ENCODE data around the gene PLXNB2.

PLXNB2 gene, protein sequence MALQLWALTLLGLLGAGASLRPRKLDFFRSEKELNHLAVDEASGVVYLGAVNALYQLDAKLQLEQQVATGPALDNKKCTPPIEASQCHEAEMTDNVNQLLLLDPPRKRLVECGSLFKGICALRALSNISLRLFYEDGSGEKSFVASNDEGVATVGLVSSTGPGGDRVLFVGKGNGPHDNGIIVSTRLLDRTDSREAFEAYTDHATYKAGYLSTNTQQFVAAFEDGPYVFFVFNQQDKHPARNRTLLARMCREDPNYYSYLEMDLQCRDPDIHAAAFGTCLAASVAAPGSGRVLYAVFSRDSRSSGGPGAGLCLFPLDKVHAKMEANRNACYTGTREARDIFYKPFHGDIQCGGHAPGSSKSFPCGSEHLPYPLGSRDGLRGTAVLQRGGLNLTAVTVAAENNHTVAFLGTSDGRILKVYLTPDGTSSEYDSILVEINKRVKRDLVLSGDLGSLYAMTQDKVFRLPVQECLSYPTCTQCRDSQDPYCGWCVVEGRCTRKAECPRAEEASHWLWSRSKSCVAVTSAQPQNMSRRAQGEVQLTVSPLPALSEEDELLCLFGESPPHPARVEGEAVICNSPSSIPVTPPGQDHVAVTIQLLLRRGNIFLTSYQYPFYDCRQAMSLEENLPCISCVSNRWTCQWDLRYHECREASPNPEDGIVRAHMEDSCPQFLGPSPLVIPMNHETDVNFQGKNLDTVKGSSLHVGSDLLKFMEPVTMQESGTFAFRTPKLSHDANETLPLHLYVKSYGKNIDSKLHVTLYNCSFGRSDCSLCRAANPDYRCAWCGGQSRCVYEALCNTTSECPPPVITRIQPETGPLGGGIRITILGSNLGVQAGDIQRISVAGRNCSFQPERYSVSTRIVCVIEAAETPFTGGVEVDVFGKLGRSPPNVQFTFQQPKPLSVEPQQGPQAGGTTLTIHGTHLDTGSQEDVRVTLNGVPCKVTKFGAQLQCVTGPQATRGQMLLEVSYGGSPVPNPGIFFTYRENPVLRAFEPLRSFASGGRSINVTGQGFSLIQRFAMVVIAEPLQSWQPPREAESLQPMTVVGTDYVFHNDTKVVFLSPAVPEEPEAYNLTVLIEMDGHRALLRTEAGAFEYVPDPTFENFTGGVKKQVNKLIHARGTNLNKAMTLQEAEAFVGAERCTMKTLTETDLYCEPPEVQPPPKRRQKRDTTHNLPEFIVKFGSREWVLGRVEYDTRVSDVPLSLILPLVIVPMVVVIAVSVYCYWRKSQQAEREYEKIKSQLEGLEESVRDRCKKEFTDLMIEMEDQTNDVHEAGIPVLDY (N-terminal part only)

DNA sequence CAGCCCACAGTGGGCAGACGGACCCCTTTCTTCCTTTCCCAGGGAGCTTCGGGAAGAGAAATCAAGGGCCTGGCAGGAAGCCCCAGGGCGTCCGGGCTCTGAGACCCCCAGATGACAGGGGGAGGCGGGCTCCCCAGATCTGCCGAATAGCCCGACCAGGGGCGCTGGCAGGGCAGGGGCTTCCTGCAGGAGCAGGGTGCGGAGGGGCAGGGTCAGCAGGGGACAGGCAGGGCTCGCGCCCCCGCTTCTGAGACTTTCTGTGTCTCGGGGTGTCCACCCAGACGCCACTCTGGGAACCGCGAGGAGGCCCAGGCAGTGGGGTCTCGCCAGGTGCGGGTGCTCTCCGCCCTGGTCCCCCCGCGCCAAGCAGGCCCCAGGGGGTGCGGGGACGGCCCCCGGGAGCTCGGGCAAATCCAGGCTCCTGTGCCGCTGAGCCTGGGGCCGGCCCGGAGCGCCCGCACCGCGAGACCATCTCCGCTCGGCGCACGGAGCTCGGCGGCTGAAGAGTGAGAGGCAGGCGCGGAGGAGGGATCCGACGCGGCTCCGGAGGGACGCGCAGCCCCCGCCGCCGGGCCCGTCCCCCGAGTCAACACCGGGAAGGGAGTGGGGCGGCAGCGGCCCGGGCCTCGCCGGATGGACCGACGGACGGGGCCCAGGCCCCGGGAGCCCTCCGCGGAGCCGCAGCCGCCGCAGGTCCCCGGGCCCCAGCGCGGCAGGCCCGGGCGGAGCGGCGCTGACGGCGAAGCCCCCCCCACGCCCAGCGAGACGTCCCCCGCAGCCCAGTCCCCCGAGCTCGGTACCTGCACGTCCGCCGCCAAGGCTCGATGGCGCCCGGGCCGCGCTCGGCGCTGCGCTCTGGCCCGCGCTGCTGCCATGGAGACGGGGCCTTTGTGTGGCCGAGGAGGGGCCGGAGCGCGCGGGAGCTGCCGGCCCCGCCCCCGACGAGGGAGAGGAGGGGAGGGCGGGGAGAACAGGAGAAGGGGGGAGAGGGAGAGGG, at the start of gene PLXNB2:
PLXNB2 (minus strand) TSS at position 894 of the 997 bp plus-strand sequence. CDS start 17,062 bp downstream, outside the sequence.
- DNase-seq (ENCODE audit: insufficient read length, low spot score), result no peak
- peak; percentile 73 for TF ChIP-seq POLR2A (IDR thresholded peaks at IDR 0.05; ENCODE audit: low read depth, low read length)

DNA sequence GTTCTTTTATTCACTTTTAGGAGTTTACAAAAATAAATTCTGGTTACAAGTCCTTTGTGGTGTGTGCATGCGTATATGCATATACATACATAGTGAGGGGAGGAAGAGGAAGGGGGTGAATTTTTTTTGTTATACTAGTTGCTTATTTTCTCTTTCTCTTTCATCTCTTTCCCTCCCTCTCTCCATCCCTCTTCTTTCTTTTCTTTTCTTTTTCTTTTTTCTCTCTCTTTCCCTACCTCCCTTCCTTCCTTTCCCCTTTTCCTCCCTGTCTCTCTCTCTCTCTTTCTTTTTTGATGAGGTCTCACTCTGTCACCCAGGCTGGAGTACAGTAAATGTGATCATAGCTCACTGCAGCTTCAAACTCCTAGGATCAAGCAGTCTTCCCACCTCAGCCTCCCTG, 49.8 kb upstream of the PLXNB2 start:
- no peak for TF ChIP-seq POLR2A (IDR thresholded peaks at IDR 0.05; ENCODE audit: low read depth, low read length)
- FAIRE-seq (no peak), DNase-seq (ENCODE audit: insufficient read length, low spot score) (no peak)

More for the DNA sequence above, at the start of gene PLXNB2:
- no peak for FAIRE-seq

DNA sequence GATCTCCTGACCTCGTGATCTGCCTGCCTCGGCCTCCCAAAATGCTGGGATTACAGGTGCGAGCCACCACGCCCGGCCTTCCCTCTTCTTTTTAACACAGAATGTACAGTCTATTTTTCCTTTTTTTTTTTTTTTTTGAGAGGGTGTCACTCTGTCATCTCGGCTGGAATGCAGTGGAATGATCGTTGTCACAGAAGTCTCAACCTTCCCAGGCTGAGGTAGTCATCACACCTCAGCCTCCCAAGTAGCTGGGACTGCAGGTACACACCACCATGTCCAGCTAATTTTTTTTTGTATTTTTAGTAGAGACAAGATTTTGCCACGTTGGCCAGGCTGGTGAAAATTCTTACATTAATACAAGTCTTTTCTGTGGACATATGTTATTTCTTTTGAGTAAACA, 48.7 kb upstream of the PLXNB2 start:
- no peak for TF ChIP-seq POLR2A (IDR thresholded peaks at IDR 0.05; ENCODE audit: low read depth, low read length)
- FAIRE-seq (no peak), DNase-seq (ENCODE audit: insufficient read length, low spot score) (no peak)

DNA sequence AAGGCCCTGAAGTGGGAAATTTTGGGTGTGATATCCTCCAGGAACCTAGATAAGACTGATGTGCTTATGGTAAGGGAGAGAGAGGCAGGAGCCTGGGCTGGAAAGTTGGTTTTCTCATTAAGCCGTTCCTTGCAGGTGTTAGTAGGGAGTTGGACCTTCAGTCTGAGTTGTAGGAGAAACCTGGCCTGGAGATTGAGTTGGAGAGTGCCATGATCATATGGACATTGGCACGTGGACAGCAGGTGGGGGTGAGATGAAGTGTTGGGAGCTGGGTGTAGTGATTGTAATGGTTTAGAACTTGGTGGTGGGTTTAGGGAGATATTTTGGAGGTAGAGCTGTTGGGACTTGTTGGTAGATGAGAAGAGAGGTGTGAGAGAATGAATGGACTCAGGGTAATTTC, 40.6 kb upstream of the PLXNB2 start:
- no peak for FAIRE-seq
- no peak for TF ChIP-seq POLR2A (IDR thresholded peaks at IDR 0.05; ENCODE audit: low read depth, low read length)
- DNase-seq (ENCODE audit: insufficient read length, low spot score), result no peak

DNA sequence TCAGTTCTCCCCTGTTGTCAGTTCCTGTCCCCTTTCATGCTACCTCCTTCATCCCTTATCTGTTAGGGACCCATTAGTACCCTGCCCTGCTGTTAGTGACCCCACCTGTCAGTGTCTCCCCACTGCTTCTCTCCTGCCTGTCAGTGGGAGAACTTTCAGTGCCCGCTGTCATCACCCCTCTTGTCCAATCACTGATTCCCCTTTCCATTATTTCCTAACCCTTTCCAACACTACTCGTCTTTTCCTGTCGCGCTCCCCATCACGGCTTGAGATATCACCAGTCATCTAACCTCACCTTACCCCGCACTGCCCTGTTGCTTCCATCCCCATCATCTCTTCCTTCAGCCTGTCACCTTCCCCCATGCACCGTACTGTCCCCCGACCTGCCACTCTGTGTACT, 39.7 kb upstream of the PLXNB2 start:
- DNase-seq (ENCODE audit: insufficient read length, low spot score) (no peak), FAIRE-seq (no peak)
- TF ChIP-seq POLR2A (IDR thresholded peaks at IDR 0.05; ENCODE audit: low read depth, low read length), result no peak

DNA sequence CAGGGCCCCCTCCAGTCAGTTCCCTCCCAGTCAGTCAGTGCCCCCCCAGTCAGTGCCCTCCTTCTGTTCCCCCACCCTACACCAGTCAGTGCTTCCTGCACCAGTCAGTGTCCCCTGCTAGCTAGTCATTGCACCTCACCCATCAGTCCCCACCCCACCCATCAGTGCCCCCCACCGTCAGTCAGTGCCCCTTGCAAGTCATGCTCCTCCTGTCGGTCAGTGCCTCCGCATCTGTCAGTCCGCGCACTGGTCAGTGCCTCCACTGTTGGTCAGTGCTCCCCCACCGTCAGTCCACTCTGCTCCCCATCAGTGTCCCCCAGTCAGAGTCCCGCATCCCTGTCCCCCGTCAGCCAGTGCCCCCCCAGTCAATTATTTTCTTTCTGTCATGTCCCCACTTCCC, 39.0 kb upstream of the PLXNB2 start:
- FAIRE-seq, result no peak

DNA sequence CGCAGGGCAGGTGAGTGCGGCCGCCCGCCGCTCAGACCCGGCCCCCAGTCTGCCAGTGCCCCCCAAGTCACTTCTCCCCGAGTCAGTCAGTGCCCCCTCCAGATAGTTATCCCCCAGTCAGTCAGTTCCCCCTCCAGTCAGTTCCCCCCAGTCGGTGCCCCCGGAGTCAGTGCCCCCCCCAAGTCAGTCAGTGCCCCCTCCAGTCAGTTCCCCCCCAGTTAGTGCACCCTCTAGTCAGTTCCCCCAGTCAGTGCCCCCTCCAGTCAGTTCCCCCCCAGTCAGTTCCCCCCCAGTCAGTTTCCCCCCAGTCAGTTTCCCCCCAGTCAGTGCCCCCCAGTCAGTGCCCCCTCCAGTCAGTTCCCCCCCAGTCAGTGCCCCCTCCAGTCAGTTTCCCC, 36.1 kb upstream of the PLXNB2 start:
- DNase-seq (ENCODE audit: insufficient read length, low spot score) (no peak), FAIRE-seq (no peak)
- TF ChIP-seq POLR2A (IDR thresholded peaks at IDR 0.05; ENCODE audit: low read depth, low read length), result no peak

More for the DNA sequence above, 39.0 kb upstream of the PLXNB2 start:
- no peak for DNase-seq (ENCODE audit: insufficient read length, low spot score)
- no peak for TF ChIP-seq POLR2A (IDR thresholded peaks at IDR 0.05; ENCODE audit: low read depth, low read length)

DNA sequence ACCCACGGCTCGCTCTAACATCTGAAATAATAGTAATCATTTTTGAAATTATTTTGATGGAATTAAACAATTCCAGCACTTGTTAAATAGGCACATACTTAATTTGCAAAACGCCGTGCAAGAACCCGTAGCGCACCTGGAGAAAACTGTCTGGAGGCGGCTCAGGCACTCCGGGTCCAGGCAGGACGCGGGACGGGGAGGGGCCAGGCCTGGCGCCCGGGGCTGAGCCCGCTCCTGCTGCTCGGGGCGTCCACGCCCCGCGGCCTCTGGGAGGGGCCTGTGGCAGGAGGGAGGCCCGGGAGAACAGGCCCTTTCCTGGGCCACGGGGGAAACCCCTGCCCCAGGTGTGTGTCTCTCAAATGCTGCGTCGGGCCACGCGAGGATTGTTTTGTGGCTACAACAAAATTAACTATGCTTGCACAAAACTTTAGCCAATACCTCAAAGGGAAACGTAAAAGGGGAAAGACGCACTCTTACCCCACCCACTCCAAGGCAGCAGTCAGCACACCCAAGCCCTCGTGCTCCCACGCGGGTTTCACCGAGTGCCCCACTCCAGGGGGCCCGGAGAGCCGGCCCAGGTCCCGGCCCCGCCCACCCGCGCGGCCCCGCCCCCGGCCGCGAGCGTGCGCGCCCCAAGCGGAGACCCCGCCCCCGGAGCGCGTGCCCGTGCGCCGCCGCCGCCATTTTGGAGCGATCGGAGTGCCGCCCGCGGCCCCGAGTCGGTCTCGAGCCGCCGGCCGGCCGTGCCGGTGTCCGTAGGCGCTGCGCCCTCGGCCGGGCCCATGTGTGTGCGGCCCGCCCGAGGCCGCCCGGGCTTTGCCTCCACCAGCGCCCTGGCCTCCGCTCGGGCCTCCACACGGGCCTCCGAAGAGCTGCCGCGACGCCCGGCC, 35.5 kb upstream of the PLXNB2 start, which contains the start of gene PPP6R2:
PPP6R2 (plus strand) TSS at position 677 of the 890 bp plus-strand sequence. CDS start 50,582 bp downstream, outside the sequence.
- DNase-seq (ENCODE audit: insufficient read length, low spot score) (no peak), FAIRE-seq (no peak)
- TF ChIP-seq POLR2A (IDR thresholded peaks at IDR 0.05; ENCODE audit: low read depth, low read length), result peak; percentile 56

DNA sequence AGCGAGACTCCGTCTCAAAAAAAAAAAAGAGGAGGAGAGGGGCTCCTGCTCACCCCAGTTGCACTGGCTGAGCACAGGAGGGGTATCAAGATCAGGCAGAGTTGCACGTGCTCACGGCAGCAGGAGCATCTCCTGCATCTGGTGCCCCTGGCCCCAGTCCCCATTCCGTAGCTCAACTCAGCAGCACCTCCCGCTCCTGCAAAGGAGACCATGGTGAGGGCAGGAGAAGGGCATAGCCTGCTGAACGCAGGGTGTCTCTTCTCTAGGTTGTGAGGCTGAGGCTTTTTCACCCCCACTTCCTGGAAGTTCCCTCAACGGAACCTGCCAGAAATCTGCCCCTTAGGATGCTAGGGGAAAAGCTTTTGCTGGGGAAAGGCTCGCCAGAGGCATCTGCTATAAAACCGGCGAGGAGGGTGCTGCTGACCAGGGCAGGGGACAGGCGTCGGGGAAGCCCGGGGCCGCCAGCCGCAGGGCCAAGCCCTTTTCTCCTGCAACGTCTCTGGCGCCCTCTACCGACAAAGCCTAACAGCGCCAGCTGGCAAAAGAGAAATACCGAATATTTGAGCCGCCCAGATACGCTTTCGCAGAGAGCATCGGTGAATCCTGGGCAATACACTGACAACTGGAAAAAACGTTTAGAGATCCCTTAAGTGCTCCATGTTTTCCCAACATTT, 34.7 kb upstream of the PLXNB2 start:
- DNase-seq (ENCODE audit: insufficient read length, low spot score), result no peak
- no peak for FAIRE-seq
- no peak for TF ChIP-seq POLR2A (IDR thresholded peaks at IDR 0.05; ENCODE audit: low read depth, low read length)

DNA sequence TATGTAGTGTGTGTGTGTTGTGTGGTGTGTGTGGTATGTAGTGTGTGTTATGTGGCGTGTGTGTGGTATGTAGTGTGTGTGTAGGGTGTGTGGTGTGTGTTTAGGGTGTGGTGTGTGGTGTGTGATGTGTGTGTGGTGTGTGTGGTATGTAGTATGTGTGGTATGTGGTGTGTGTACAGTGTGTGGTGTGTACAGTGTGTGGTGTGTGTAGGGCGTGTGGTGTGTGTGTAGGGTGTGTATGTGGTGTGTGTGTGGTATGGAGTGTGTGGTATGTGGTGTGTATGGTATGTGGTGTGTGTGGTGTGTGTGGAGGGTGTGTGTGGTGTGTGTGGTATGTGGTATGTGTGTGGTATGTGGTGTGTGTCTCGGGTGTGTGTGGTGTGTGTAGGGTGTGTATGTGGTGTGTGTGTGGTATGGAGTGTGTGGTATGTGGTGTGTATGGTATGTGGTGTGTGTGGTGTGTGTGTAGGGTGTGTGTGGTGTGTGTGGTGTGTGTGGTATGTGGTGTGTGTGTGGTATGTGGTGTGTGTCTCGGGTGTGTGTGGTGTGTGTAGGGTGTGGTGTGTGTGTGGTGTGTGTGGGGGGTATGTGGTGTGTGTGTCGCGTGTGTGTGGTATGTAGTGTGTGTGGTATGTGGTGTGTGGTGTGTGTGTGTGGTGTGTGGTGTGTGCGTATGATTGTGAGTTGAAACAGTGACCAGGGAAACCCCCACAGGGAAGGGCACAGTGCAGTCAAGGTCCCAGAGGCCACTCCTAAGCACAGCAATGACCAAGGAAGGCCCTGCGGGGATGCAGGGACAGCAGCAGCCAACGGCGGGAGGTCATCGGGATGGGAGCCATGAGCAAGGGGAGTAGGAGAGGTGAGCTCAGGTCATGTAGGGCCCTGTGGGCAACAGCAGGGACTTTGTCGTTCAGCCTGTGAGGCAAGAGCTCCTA, 32.8 kb upstream of the PLXNB2 start:
- FAIRE-seq (no peak), DNase-seq (ENCODE audit: insufficient read length, low spot score) (no peak)
- no peak for TF ChIP-seq POLR2A (IDR thresholded peaks at IDR 0.05; ENCODE audit: low read depth, low read length)
